ENCODE measurements around the gene RFNG. TPM values are rescaled to one million over a fixed set of nuclear protein-coding genes. Genes with fewer than 3 reads are reported as not detected.

The RFNG gene
- total and polyA plus RNA-seq, 2 of the 13 experiments (the other 11 are each of a cell fraction or from before 2014, with no cell fraction given), result 61.4 to 64.0 TPM

DNA sequence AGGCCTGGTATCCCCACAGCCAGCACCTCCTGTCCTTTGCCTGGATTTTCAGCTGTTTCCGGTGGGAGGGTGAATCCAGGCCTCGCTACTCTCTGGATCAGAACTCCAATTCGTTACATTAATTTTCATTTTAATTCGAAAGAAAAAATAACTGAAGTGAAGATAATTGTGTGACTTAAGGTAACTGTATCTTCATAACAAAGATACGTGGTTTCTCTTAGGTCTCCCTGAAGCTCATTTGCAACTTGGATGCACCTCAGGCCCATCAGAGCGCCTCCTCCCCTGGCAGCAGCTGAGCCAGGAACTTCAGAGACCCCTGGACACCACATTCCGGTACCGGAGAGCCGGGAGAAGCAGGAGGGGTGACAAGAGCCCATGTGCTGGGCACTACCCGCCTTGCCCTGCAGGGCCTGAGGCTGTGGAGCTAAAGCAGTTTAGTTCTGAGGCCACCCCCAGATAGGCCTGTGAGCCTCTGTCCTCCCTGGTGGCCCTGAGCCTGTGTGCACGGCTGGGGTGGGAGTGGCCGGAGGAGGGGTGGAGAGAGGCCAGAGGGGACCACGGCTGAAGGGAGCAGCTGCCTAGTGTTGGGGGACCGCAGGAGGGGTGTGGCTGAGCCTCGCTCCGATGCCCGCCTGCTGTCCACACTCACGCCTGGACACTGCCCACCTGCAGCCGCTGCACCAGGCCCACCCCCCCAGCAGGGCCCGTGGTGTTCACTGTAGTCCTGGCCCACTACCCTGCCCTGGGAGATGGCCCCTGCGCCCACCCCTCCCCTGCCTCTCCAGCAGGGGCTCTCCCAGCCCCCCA, 25.4 kb upstream of the RFNG start (continued):
- TF ChIP-seq, protein P1, sequence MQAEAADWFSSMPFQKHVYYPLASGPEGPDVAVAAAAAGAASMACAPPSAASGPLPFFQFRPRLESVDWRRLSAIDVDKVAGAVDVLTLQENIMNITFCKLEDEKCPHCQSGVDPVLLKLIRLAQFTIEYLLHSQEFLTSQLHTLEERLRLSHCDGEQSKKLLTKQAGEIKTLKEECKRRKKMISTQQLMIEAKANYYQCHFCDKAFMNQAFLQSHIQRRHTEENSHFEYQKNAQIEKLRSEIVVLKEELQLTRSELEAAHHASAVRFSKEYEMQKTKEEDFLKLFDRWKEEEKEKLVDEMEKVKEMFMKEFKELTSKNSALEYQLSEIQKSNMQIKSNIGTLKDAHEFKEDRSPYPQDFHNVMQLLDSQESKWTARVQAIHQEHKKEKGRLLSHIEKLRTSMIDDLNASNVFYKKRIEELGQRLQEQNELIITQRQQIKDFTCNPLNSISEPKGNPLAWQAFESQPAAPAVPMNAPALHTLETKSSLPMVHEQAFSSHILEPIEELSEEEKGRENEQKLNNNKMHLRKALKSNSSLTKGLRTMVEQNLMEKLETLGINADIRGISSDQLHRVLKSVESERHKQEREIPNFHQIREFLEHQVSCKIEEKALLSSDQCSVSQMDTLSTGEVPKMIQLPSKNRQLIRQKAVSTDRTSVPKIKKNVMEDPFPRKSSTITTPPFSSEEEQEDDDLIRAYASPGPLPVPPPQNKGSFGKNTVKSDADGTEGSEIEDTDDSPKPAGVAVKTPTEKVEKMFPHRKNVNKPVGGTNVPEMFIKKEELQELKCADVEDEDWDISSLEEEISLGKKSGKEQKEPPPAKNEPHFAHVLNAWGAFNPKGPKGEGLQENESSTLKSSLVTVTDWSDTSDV (CRISPR knock-in tag; IDR thresholded peaks at IDR 0.05), result no peak
- peak; percentile 41; the same call in 1 of the 2 replicates for TF ChIP-seq POLR2AphosphoS5 (IDR thresholded peaks at IDR 0.05; ENCODE audit: low read depth, low read length)
- 0 out of 2 replicates have a peak, but pooled peaks have one; percentile 58 for TF ChIP-seq WIZ (CRISPR knock-in tag; IDR thresholded peaks at IDR 0.05)
- no peak for TF ChIP-seq ZNF33B (CRISPR knock-in tag; IDR thresholded peaks at IDR 0.05)
- TF ChIP-seq, protein P2, sequence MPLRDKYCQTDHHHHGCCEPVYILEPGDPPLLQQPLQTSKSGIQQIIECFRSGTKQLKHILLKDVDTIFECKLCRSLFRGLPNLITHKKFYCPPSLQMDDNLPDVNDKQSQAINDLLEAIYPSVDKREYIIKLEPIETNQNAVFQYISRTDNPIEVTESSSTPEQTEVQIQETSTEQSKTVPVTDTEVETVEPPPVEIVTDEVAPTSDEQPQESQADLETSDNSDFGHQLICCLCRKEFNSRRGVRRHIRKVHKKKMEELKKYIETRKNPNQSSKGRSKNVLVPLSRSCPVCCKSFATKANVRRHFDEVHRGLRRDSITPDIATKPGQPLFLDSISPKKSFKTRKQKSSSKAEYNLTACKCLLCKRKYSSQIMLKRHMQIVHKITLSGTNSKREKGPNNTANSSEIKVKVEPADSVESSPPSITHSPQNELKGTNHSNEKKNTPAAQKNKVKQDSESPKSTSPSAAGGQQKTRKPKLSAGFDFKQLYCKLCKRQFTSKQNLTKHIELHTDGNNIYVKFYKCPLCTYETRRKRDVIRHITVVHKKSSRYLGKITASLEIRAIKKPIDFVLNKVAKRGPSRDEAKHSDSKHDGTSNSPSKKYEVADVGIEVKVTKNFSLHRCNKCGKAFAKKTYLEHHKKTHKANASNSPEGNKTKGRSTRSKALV (CRISPR knock-in tag; IDR thresholded peaks at IDR 0.05), result no peak
- TF ChIP-seq, protein P3, sequence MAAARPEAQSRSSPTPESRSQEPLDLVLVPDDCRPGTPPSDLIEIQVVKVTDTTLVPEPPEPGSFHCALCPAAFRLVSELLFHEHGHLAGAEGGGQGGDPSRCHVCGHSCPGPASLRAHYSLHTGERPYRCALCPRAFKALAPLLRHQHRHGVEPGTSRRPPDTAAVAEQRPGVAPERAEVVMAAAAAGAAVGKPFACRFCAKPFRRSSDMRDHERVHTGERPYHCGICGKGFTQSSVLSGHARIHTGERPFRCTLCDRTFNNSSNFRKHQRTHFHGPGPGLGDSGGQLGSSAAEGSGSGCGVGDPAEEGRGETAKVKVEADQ (CRISPR knock-in tag; IDR thresholded peaks at IDR 0.05; ENCODE audit: borderline replicate concordance), result peak; percentile 29; the same call in 1 of the 2 replicates
- TF ChIP-seq ZNF326 (CRISPR knock-in tag; IDR thresholded peaks at IDR 0.05; ENCODE audit: borderline replicate concordance), result peak; percentile 67; the same call in 1 of the 2 replicates
- TF ChIP-seq GABPB1 (CRISPR knock-in tag; IDR thresholded peaks at IDR 0.05), result peak; percentile 16; the same call in 1 of the 2 replicates
- no peak for TF ChIP-seq EP300 (IDR thresholded peaks at IDR 0.05; ENCODE audit: low read depth in 2 of 2, low read length in 2 of 2)
- no peak for TF ChIP-seq EP300 (CRISPR knock-in tag; IDR thresholded peaks at IDR 0.05; ENCODE audit: borderline replicate concordance)
